SH-SY5Y (cell line): ENCODE data around the gene REST.

Experiments used
- GATA2 ChIP-seq: IDR thresholded peaks from 2 replicates; pipeline ENCODE4 v1.6.1; 2011; ENCODE audit warnings: mild to moderate bottlenecking, low read depth, low read length
- GATA3 ChIP-seq: IDR thresholded peaks from 2 replicates; pipeline ENCODE4 v1.6.1; 2011; ENCODE audit warnings: low read depth, mild to moderate bottlenecking, low read length, moderate library complexity

REST gene

DNA sequence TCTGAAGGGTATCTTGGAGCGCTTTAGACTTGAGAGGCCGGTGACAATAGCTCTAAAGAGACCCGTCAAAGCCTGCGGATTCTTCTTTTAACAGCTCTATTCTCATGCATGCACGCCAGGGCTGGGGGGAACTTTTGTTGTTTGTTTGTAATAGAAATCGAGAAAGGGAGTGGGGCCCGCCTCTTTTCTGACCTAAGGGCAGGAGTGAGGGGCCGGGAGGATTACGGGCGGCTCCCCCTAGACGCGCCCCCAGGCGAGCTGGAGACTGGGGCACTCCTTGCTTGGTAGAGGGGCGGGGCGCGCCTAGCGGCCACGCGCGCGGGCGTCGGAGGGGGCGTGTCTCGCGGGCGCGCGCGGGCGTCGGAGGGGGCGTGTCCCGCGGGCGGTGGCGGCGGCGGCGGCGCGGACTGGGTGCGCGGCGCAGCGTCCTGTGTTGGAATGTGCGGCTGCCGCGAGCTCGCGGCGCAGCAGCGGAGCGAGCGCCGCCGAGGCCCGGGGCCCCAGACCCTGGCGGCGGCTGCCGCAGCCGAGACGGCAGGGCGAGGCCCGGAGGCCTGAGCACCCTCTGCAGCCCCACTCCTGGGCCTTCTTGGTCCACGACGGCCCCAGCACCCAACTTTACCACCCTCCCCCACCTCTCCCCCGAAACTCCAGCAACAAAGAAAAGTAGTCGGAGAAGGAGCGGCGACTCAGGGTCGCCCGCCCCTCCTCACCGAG lies at the start of gene REST:
TSS of gene REST (plus strand) at position 412 of the 717 bp plus-strand sequence. CDS start 2,739 bp downstream, outside the sequence.
- TF ChIP-seq GATA2 (no peak), GATA3 (no peak)

GRCh38 chr4:56859841-56860240 lies 47.9 kb upstream of the REST start:
- TF ChIP-seq GATA3, result no peak
- no peak for TF ChIP-seq GATA2

DNA sequence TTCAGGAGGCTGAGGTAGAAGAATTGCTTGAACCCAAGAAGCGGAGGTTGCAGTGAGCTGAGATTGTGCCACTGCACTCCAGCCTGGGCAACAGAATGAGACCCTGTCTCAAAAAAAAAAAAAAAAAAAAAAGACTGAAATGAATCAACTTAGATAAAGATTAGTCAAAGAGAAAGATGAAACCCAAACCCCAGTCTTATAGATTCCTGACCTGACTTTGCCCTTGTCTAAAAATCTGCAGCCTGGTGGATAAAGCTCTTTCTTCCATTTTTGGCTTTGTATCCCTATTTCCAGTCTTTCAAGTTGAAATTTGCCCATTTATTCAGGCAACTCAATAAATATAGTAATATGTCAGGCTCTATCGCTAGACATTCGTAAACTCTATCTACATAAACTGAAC lies 46.9 kb upstream of the REST start:
- TF ChIP-seq GATA2, result no peak
- TF ChIP-seq GATA3, result no peak

GRCh38 chr4:56861360-56861759 lies 46.3 kb upstream of the REST start:
- TF ChIP-seq GATA2 (no peak), GATA3 (no peak)

DNA sequence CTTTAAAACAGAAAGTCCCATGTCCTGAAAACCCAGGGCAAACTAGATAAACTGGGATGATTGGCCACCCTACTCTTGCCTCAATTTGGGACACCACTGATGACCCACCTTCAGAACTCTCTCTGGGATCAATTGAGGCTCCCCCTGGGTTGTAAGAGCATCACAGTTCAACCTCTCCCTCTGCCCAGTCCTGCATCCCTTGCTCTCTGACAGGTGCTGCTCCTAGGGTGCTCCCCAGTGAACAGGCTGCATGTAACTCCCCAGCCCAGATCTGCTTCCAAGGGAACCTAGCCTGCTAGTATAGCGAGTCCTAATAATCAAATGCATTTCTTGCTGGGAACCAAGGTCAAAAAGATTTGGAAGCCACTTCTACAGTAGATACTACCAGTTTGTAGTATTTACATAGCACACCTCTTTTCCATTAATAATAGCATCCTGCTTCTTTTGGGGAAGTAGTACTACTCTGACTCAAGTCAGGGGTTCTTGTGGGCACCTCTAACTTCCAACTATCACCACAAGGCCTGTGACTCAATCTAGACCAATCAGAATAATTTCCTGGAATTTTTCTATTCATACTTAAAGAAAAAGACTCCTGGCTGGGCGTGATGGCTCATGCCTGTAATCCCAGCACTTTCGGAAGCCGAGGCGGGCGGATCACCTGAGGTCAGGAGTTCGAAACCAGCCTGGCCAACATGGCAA lies 44.1 kb upstream of the REST start:
- no peak for TF ChIP-seq GATA2
- TF ChIP-seq GATA3, result no peak

- TF ChIP-seq GATA2 (no peak), GATA3 (peak; percentile 30; the same call in 1 of the 2 replicates)
These were observed 36.8 kb upstream of the REST start for GRCh38 chr4:56870946-56871345.

- TF ChIP-seq GATA2, result peak; percentile 49; the same call in 1 of the 2 replicates
- no peak for TF ChIP-seq GATA3
These were observed 36.3 kb upstream of the REST start for GRCh38 chr4:56871371-56871866.

GRCh38 chr4:56874166-56874565 lies 33.5 kb upstream of the REST start:
- no peak for TF ChIP-seq GATA2
- TF ChIP-seq GATA3, result no peak

DNA sequence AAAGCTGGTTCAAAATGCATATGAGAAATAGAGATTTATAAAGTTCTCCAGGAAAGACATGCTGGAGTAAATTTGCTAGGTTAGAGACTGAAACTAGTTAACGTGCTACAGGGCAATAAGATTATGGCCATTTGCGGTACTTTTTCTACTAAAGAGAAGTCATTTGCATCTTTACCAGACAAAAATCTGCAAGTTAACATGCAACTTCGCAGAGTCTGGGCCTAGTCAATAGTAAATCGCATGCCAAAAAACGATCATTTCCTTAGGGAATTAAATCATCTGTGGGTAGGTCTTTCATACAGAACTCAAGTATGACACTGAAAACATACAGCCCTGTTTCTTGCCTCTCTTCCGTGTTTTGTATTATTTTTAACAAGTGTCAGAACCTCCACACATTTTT lies 32.8 kb upstream of the REST start:
- no peak for TF ChIP-seq GATA2
- TF ChIP-seq GATA3, result no peak

DNA sequence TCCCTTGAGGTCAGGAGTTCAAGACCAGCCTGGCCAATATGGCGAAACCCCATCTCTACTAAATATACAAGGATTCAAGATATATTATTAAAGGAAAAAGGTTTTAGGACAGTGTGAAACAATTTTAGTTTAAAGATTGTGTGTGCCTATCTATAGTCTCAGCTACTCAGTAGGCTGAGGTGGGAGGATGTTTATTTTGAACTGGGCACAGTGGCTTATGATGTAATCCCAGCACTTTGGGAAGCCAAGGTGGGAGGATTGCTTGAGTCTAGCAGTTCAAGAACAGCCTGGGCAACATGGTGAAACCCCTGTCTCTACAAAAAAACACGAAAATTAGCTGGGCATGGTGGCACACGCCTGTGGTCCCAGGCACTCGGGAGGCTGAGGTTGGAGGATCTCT lies 31.4 kb upstream of the REST start:
- no peak for TF ChIP-seq GATA3
- no peak for TF ChIP-seq GATA2

DNA sequence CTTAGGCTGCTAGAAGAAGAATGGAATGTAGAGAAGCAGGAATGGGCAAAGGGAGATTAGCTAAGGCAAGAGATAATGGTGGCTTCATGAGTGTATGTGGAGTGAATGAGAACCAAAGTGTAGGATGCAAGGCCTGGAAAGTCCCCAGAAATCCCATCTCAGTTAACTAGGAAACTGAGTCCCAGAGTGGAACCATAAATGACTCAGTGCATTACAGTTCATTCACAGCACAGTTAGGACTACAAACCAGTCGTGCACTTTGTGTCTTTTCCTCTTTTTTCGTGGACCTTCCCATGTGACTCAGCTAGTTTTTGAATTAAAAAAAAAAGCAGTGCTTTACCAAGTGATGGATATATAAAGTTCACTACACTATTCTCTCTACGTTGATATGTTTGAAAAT lies 27.7 kb upstream of the REST start:
- TF ChIP-seq GATA3, result no peak
- no peak for TF ChIP-seq GATA2

DNA sequence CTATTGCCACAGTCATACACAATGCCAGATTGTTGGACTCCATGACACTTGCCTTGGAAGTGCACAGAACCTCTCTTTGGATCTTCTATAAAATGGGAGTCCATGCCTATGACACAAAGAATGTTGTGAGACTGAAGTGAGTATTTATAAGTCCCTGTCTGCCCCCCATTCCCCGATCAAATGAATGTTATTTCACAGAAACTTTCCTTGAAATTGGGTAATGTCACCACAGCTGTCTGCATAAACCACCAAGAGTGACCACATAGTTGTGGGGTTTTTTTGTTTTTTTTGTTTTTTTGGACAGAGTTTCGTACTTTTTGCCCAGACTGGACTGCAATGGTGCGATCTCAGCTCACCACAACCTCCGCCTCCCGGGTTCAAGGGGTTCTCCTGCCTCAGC lies 27.1 kb upstream of the REST start:
- TF ChIP-seq GATA2 (no peak), GATA3 (no peak)

GRCh38 chr4:56892691-56893090 lies 15.0 kb upstream of the REST start:
- TF ChIP-seq GATA2, result no peak
- TF ChIP-seq GATA3, result no peak

DNA sequence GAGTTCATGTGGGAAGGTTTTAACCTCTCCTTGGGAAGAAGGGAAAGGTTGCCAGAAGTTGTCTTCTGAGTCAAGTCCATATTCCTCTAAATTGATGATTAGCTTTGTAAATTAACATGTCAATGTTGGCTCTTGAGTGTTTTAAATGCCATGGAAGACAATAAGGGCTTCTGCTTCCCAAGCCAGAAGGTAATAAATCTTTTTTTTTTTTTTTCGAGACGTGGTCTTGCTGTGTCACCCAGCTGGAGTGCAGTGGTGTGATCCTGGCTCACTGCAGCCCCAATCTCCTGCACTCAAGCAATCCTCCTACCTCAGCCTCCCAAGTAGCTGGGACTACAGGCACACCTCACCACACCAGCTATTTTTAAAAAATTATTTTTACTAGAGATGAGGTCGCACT lies 5.0 kb upstream of the REST start:
- TF ChIP-seq GATA3 (no peak), GATA2 (no peak)

GRCh38 chr4:56905796-56906195 lies 1.9 kb upstream of the REST start:
- TF ChIP-seq GATA2 (no peak), GATA3 (no peak)
